Measurements from ENCODE around the gene CCDC38. TPM values are rescaled to one million over a fixed set of nuclear protein-coding genes. Genes with fewer than 3 reads are reported as not detected.

Gene CCDC38
- total and polyA plus RNA-seq, 9 donors: 0.22 to 0.37 (median 0.25) TPM; not detected in 6

DNA sequence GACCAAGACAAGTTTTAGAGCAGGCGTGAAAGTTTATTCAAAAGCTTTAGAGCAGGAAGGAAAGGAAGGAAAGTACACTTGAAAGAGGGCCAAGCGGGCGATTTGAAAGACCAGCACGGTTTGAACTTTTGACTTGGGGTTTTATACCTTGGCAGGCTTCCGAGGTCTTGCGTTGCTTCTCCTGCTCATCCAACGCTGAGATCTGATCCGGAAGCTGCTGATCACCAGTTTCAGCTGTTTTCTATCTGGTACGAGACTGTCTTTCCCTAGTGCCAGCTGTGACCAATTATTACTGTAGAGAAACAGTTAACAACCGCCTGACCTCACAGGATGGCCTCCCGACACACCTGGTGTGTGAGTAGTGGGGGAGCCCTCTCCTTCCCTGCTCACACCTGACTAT, 104.3 kb downstream of the CCDC38 start:
- Histone ChIP-seq H3K4me1 (ENCODE audit: insufficient read depth) (no peaks in the 10 kb centered on the region), H3K4me3 (no peak overlapping the region), H3K9me3 (no peaks in the 10 kb centered on the region), H3K27ac (no peak overlapping the region), H3K27me3 (no peaks in the 10 kb centered on the region), H3K36me3 (no peaks in the 10 kb centered on the region)
- intact Hi-C loops (cut with DNase I): no loop called here
- 12 to 17% (median 15%) methylated on average over 11 of the region's 11 CpGs for WGBS, 3 donors
- DNase-seq: peak in 1 of 5 donors; percentile 27
- TF ChIP-seq, protein P1, sequence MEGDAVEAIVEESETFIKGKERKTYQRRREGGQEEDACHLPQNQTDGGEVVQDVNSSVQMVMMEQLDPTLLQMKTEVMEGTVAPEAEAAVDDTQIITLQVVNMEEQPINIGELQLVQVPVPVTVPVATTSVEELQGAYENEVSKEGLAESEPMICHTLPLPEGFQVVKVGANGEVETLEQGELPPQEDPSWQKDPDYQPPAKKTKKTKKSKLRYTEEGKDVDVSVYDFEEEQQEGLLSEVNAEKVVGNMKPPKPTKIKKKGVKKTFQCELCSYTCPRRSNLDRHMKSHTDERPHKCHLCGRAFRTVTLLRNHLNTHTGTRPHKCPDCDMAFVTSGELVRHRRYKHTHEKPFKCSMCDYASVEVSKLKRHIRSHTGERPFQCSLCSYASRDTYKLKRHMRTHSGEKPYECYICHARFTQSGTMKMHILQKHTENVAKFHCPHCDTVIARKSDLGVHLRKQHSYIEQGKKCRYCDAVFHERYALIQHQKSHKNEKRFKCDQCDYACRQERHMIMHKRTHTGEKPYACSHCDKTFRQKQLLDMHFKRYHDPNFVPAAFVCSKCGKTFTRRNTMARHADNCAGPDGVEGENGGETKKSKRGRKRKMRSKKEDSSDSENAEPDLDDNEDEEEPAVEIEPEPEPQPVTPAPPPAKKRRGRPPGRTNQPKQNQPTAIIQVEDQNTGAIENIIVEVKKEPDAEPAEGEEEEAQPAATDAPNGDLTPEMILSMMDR (IDR thresholded peaks at IDR 0.05): no peak
- TF ChIP-seq EP300 (IDR thresholded peaks at IDR 0.05): no peak
- TF ChIP-seq POLR2A (IDR thresholded peaks at IDR 0.05): no peak

DNA sequence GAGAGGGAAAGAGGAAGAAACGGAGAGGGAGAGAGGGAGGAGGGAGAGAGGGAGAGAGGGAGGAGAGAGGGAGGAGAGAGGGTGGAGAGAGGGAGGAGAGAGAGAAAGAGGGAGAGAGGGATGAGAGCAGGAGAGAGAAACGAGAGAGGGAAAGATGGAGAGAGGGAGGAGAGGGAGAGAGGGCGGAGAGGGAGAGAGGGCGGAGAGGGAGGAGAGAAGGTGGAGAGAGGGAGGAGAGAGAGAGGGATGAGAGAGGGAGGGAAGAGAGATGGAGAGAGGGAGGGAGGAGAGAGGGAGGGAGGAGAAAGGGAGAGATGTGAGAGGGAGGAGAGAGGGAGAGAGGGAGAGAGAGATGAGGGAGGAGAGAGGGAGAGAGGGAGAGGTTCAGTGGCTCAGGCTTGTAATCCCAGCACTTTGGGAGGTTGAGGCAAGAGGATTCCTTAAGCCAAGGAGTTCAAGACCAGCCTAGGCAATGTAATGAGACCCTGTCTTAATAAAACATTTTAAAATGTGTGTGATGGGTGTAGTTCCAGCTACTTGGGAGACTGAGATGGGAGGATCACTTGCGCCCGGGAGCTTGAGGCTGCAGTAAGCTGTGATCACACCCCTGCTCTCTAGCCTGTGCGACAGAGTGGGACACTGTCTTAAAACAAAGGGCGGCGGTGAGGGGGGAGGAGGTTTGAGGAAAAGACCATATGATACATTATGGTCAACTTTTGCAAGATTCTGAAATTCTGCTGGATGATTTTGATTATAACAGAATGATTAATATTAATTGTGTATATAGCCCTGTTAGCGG, 105.0 kb downstream of the CCDC38 start:
- Histone ChIP-seq H3K4me3 (no peak overlapping the region), H3K9me3 (no peaks in the 10 kb centered on the region), H3K27ac (no peak overlapping the region), H3K4me1 (ENCODE audit: insufficient read depth) (no peaks in the 10 kb centered on the region), H3K27me3 (no peaks in the 10 kb centered on the region), H3K36me3 (no peaks in the 10 kb centered on the region)
- DNase-seq: no peak
- TF ChIP-seq, protein P1 (IDR thresholded peaks at IDR 0.05): no peak
- TF ChIP-seq POLR2A (IDR thresholded peaks at IDR 0.05): no peak
- TF ChIP-seq EP300 (IDR thresholded peaks at IDR 0.05): no peak
- intact Hi-C loops (cut with DNase I): no loop called here
- WGBS, 3 donors: 51 to 54% (median 53%) methylated on average over 10 of the region's 10 CpGs

DNA sequence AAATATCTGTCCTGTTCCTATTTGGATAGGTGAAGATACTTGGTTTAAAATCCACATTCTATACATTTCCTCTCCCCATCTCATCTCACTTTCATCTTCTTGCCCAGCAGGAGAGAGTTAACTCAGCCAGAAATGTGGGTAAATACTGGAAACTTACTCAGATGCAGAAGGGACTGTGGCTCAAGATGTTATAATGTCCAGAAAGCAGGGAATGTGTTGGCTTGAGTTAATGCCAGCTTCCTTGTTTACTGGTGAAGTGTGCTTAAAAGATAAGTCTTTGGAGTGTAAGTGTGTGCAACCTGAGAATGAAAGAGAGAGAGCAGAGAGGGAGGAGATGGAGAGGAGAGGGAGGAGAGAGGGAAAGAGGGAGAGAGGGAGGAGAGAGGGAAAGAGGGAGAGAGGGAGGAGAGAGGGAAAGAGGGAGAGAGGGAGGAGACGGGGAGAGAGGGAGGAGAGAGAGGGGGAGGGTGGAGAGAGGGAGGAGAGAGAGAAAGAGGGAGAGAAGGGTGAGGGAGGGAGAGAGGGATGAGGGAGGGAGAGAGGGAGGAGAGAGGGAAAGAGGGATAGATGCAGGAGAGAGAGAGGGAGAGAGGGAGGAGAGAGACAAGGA, 105.7 kb downstream of the CCDC38 start:
- intact Hi-C loops (cut with DNase I): no loop called here
- no peak for DNase-seq
- no peaks in the 10 kb centered on the region for H3K27me3 ChIP-seq
- H3K4me1 ChIP-seq (ENCODE audit: insufficient read depth): no peaks in the 10 kb centered on the region
- no peak overlapping the region for H3K4me3 ChIP-seq
- TF ChIP-seq POLR2A (IDR thresholded peaks at IDR 0.05): no peak
- TF ChIP-seq, protein P1 (IDR thresholded peaks at IDR 0.05): no peak
- no peak for TF ChIP-seq EP300 (IDR thresholded peaks at IDR 0.05)
- H3K9me3 ChIP-seq: no peaks in the 10 kb centered on the region
- 0 to 13% (median 3%) methylated on average over 1 of the region's 1 CpG for WGBS, 3 donors
- H3K27ac ChIP-seq: no peak overlapping the region
- no peaks in the 10 kb centered on the region for H3K36me3 ChIP-seq

DNA sequence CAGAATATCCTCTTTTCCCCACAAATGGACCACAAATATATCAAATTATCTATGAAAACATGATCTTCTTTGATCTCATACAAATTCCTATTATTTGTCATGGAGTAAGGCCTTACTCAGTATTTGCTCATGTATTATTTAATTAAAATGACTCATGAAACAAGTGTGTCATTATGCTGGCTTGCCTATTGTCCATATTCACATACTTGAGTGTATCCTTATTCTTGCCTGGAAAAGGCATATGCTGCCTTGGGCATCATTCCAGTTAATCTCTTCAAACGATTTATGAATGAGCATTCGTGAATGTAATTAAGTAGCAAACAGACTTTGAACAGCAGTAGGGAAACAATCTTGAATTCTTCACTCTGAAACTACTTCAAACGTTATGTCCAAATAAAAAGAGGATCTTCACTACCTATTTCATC, 106.2 kb downstream of the CCDC38 start:
- Histone ChIP-seq H3K27ac (no peak overlapping the region), H3K9me3 (no peaks in the 10 kb centered on the region), H3K27me3 (no peaks in the 10 kb centered on the region), H3K36me3 (no peaks in the 10 kb centered on the region), H3K4me3 (no peak overlapping the region), H3K4me1 (ENCODE audit: insufficient read depth) (no peaks in the 10 kb centered on the region)
- DNase-seq: no peak
- intact Hi-C loops (cut with DNase I): no loop called here
- TF ChIP-seq POLR2A (IDR thresholded peaks at IDR 0.05) (no peak), EP300 (IDR thresholded peaks at IDR 0.05) (no peak)
- 3 to 4% (median 4%) methylated on average over 3 of the region's 3 CpGs for WGBS, 3 donors

DNA sequence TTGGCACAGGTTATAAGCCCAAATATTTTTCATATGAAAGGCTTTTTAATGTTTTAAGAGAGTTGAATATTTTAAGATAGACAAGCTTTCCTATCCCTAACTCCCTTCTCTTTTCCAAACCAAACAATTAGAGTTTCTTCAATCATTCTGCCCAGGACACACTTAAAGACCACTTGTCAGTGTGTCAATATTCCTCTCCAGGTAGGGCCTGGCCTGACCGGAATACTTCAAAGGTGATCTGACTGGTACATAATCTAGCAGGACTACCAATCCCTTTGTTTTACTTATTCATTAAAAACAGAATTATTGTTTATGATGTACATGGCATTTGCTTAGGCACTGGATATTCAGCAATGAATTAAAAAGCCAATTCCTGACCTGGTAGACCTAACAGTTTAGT, 107.8 kb downstream of the CCDC38 start:
- no peaks in the 10 kb centered on the region for H3K4me1 ChIP-seq (ENCODE audit: insufficient read depth)
- TF ChIP-seq EP300 (IDR thresholded peaks at IDR 0.05) (no peak), POLR2A (IDR thresholded peaks at IDR 0.05) (no peak)
- TF ChIP-seq, protein P1 (IDR thresholded peaks at IDR 0.05): no peak
- DNase-seq: no peak
- H3K27me3 ChIP-seq: no peaks in the 10 kb centered on the region
- no peaks in the 10 kb centered on the region for H3K36me3 ChIP-seq
- no peak overlapping the region for H3K27ac ChIP-seq
- WGBS, 3 donors: 79 to 95% (median 82%) methylated on average over 1 of the region's 1 CpG
- intact Hi-C loops (cut with DNase I): no loop called here
- H3K4me3 ChIP-seq: no peak overlapping the region
- no peaks in the 10 kb centered on the region for H3K9me3 ChIP-seq

Data from ovary (tissue), 9 donors.